Measurements from ENCODE around the gene TGFBI.

The TGFBI gene

DNA sequence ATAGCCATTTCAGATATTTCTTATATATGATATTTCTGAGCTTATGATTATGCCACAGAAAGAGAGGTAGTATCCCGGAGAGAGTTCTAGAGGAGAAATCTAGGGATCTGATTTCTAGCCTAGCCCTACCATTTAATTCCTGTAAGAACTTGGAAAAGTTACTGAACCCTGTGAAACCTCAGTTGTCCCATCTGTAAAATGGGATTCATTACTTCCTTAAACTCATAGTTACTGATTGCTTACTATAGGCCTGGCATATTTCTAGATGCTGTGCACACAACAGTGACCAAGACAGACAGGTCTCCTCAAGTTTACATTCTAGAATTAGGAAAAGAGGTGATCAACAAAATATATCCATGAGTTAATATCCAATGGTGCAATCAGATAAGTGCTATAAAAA is 73.1 kb downstream of the TGFBI start:
- Histone ChIP-seq H3K79me2 (ENCODE audit: insufficient read depth, low read length) (no peaks in the 10 kb centered on the region), H3K27ac (ENCODE audit: low read length) (no peak overlapping the region), H3K4me2 (ENCODE audit: insufficient read depth, low read length) (no peak overlapping the region), H3K9ac (ENCODE audit: low read depth, low read length) (no peak overlapping the region), H3K27me3 (ENCODE audit: insufficient read depth, low read length, poor library complexity) (peaks cover 5% of the 10 kb centered on the region), H3K36me3 (ENCODE audit: insufficient read depth, low read length) (no peaks in the 10 kb centered on the region), H3K9me3 (ENCODE audit: insufficient read depth, low read length, severe bottlenecking) (no peaks in the 10 kb centered on the region), H4K20me1 (ENCODE audit: insufficient read depth, low read length) (no peaks in the 10 kb centered on the region), H2AFZ (ENCODE audit: low read depth, low read length) (no peak overlapping the region), H3K4me1 (ENCODE audit: insufficient read depth, low read length) (no peaks in the 10 kb centered on the region), H3K4me3 (ENCODE audit: low read depth in 1 of 2, low read length in 2 of 2) (no peak overlapping the region)
- ATAC-seq (ENCODE audit: insufficient read depth, low read depth), result no peak
- TF ChIP-seq, protein P1, sequence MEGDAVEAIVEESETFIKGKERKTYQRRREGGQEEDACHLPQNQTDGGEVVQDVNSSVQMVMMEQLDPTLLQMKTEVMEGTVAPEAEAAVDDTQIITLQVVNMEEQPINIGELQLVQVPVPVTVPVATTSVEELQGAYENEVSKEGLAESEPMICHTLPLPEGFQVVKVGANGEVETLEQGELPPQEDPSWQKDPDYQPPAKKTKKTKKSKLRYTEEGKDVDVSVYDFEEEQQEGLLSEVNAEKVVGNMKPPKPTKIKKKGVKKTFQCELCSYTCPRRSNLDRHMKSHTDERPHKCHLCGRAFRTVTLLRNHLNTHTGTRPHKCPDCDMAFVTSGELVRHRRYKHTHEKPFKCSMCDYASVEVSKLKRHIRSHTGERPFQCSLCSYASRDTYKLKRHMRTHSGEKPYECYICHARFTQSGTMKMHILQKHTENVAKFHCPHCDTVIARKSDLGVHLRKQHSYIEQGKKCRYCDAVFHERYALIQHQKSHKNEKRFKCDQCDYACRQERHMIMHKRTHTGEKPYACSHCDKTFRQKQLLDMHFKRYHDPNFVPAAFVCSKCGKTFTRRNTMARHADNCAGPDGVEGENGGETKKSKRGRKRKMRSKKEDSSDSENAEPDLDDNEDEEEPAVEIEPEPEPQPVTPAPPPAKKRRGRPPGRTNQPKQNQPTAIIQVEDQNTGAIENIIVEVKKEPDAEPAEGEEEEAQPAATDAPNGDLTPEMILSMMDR (IDR thresholded peaks at IDR 0.05; ENCODE audit: borderline replicate concordance, extremely low read depth, low read length, poor library complexity, severe bottlenecking), result no peak
- no peak for TF ChIP-seq EZH2 (IDR thresholded peaks at IDR 0.05; ENCODE audit: borderline replicate concordance, low read depth, low read length, severe bottlenecking)
- no peak for DNase-seq

DNA sequence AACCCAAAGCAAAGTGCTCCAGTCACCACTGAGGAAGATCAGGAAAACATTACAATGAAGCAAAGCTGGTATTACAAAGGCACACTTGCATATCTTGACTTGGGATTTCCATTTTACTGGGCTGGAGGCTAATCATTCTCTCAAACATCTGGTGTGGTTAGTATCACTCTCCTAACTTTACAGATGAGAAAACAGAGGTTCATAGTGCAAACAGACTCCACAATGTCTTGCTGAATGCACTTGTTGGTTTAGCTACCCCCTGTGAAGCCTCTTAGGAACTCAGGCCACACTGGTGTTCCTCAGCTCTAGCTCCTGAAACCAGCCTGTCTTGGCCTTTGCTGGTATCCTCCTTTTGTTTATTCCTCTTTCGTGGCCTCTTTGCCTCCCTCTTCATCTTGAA is 74.3 kb downstream of the TGFBI start:
- Histone ChIP-seq H3K79me2 (ENCODE audit: insufficient read depth, low read length) (no peaks in the 10 kb centered on the region), H3K9me3 (ENCODE audit: insufficient read depth, low read length, severe bottlenecking) (no peaks in the 10 kb centered on the region), H3K36me3 (ENCODE audit: insufficient read depth, low read length) (no peaks in the 10 kb centered on the region), H3K4me3 (ENCODE audit: low read depth in 1 of 2, low read length in 2 of 2) (no peak overlapping the region), H4K20me1 (ENCODE audit: insufficient read depth, low read length) (no peaks in the 10 kb centered on the region), H2AFZ (ENCODE audit: low read depth, low read length) (no peak overlapping the region), H3K27ac (ENCODE audit: low read length) (no peak overlapping the region), H3K9ac (ENCODE audit: low read depth, low read length) (no peak overlapping the region), H3K27me3 (ENCODE audit: insufficient read depth, low read length, poor library complexity) (peaks cover 5% of the 10 kb centered on the region), H3K4me2 (ENCODE audit: insufficient read depth, low read length) (no peak overlapping the region), H3K4me1 (ENCODE audit: insufficient read depth, low read length) (no peaks in the 10 kb centered on the region)
- ATAC-seq (ENCODE audit: insufficient read depth, low read depth) (no peak), DNase-seq (no peak)
- TF ChIP-seq, protein P1 (IDR thresholded peaks at IDR 0.05; ENCODE audit: borderline replicate concordance, extremely low read depth, low read length, poor library complexity, severe bottlenecking), result no peak
- TF ChIP-seq EZH2 (IDR thresholded peaks at IDR 0.05; ENCODE audit: borderline replicate concordance, low read depth, low read length, severe bottlenecking), result no peak

DNA sequence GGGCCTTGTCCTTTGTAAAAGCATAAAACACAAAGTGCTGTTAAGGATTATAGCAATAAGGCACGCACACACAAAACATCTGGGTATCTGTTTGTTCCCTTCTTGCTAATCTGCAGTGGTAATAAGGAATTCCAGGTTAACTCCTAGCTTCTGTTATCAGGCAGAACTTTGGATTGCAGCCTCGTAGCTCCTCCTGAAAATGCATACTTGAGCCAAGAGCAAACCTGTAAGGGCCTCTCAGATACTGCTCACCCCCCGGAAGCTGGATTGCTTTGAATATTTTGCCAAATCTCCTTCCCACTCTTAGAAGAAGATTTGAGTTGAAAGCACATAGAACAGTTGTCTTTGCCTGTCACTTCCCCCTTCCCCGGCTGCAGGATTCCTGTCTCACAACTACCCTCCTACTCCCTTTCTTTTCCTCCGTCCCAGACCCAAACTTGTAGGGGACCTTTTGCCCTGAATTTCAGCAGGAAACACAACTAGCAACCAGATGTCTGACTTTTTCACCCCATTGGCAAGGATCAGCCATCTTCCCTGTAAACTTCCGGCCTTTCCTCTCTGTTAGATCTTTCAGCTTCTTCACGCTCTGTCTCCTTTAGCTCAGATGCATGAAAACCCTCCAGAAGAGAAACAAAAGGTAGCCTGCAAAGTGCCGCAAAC is 75.6 kb downstream of the TGFBI start:
- no peak overlapping the region for H2AFZ ChIP-seq (ENCODE audit: low read depth, low read length)
- no peak overlapping the region for H3K4me3 ChIP-seq (ENCODE audit: low read depth in 1 of 2, low read length in 2 of 2)
- no peaks in the 10 kb centered on the region for H3K4me1 ChIP-seq (ENCODE audit: insufficient read depth, low read length)
- TF ChIP-seq, protein P1 (IDR thresholded peaks at IDR 0.05; ENCODE audit: borderline replicate concordance, extremely low read depth, low read length, poor library complexity, severe bottlenecking), result no peak
- TF ChIP-seq EZH2 (IDR thresholded peaks at IDR 0.05; ENCODE audit: borderline replicate concordance, low read depth, low read length, severe bottlenecking), result no peak
- no peaks in the 10 kb centered on the region for H3K9me3 ChIP-seq (ENCODE audit: insufficient read depth, low read length, severe bottlenecking)
- no peak overlapping the region for H3K27ac ChIP-seq (ENCODE audit: low read length)
- no peaks in the 10 kb centered on the region for H3K79me2 ChIP-seq (ENCODE audit: insufficient read depth, low read length)
- no peaks in the 10 kb centered on the region for H3K36me3 ChIP-seq (ENCODE audit: insufficient read depth, low read length)
- H3K27me3 ChIP-seq (ENCODE audit: insufficient read depth, low read length, poor library complexity), result peaks cover 7% of the 10 kb centered on the region
- DNase-seq (no peak), ATAC-seq (ENCODE audit: insufficient read depth, low read depth) (no peak)
- no peak overlapping the region for H3K9ac ChIP-seq (ENCODE audit: low read depth, low read length)
- H4K20me1 ChIP-seq (ENCODE audit: insufficient read depth, low read length), result no peaks in the 10 kb centered on the region
- no peak overlapping the region for H3K4me2 ChIP-seq (ENCODE audit: insufficient read depth, low read length)

Data from DND-41 (cell line).